Muscle layer of duodenum (tissue), 2 donors: ENCODE data around the gene DIRAS1.
"Not testable (repeated sequence)": the region's sequence is repeated elsewhere in the genome, so short reads cannot be mapped to it uniquely, and the experiment has no call there.

Experiments
- H3K27ac ChIP-seq: one replicate; pipeline ENCODE4 v1.7.0; 2013; ENCODE audit warnings: mild to moderate bottlenecking, low read length
- H3K27me3 ChIP-seq: one replicate; pipeline ENCODE4 v1.7.0; 2013; ENCODE audit warnings: low read depth, mild to moderate bottlenecking, control low read depth, low read length
- H3K36me3 ChIP-seq, 2 donors: one replicate each; pipeline ENCODE4 v1.7.0; 2013; ENCODE audit warnings: low read length in 2 of 2, control low read depth in 1 of 2, mild to moderate bottlenecking in 1 of 2; ENCODE audit not compliant: insufficient read depth in 2 of 2, control insufficient read depth in 1 of 2
- H3K4me1 ChIP-seq, 2 donors: one replicate each; pipeline ENCODE4 v1.7.0; 2013; ENCODE audit warnings: low read length in 2 of 2, mild to moderate bottlenecking in 2 of 2, control low read depth in 1 of 2, moderate library complexity in 1 of 2; ENCODE audit not compliant: insufficient read depth in 2 of 2, control insufficient read depth in 1 of 2
- H3K4me3 ChIP-seq, 2 donors: one replicate each; pipeline ENCODE4 v1.7.0; 2013; ENCODE audit warnings: low read length in 2 of 2, low read depth in 1 of 2, mild to moderate bottlenecking in 1 of 2
- H3K9me3 ChIP-seq, 2 donors: one replicate each; pipeline ENCODE4 v1.7.0; 2013; ENCODE audit warnings: low read length in 2 of 2, control low read depth in 1 of 2, mild to moderate bottlenecking in 1 of 2; ENCODE audit not compliant: control insufficient read depth in 1 of 2
- donor health status: healthy.

DIRAS1 gene

GRCh38 chr19:2716722-2717637 is 4.2 kb downstream of the DIRAS1 start:
- Histone ChIP-seq H3K9me3 (peaks cover 10% of the 10 kb centered on the region in 2 donors), H3K36me3 (no peaks in the 10 kb centered on the region), H3K4me3 (no peak overlapping the region), H3K4me1 (peaks cover 0 to 10% of the 10 kb centered on the region in 2 donors), H3K27ac (no peak overlapping the region), H3K27me3 (peaks cover 13% of the 10 kb centered on the region)

GRCh38 chr19:2716275-2716650 is 4.9 kb downstream of the DIRAS1 start:
- Histone ChIP-seq H3K4me3 (no peak overlapping the region), H3K4me1 (peaks cover 0 to 10% of the 10 kb centered on the region in 2 donors), H3K27ac (no peak overlapping the region), H3K9me3 (peaks cover 10% of the 10 kb centered on the region in 2 donors), H3K27me3 (peaks cover 10% of the 10 kb centered on the region), H3K36me3 (no peaks in the 10 kb centered on the region)

GRCh38 chr19:2715470-2716274 is 5.5 kb downstream of the DIRAS1 start:
- Histone ChIP-seq H3K27me3 (peaks cover 9% of the 10 kb centered on the region), H3K4me3 (no peak overlapping the region), H3K27ac (no peak overlapping the region), H3K36me3 (no peaks in the 10 kb centered on the region), H3K9me3 (peaks cover 10% of the 10 kb centered on the region in 2 donors), H3K4me1 (peaks cover 0 to 9% of the 10 kb centered on the region in 2 donors)

GRCh38 chr19:2714531-2715269 is 6.5 kb downstream of the DIRAS1 start:
- Histone ChIP-seq H3K4me1 (no peaks in the 10 kb centered on the region), H3K4me3 (no peak overlapping the region), H3K27me3 (peaks cover 2% of the 10 kb centered on the region), H3K36me3 (no peaks in the 10 kb centered on the region), H3K9me3 (peaks cover 10% of the 10 kb centered on the region in 2 donors), H3K27ac (no peak overlapping the region)

- H3K9me3 ChIP-seq, H3K27me3 ChIP-seq, H3K36me3 ChIP-seq, H3K4me3 ChIP-seq, H3K27ac ChIP-seq, H3K4me1 ChIP-seq: not testable (repeated sequence)
Observed at GRCh38 chr19:2714102-2714501, 7.1 kb downstream of the DIRAS1 start.

- H3K9me3 ChIP-seq, H3K4me3 ChIP-seq, H3K4me1 ChIP-seq, H3K27ac ChIP-seq, H3K27me3 ChIP-seq, H3K36me3 ChIP-seq: not testable (repeated sequence)
Observed at GRCh38 chr19:2713170-2713569, 8.0 kb downstream of the DIRAS1 start.

GRCh38 chr19:2711875-2712205 is 9.3 kb downstream of the DIRAS1 start:
- no peaks in the 10 kb centered on the region for H3K27me3 ChIP-seq
- H3K4me1 ChIP-seq, result no peaks in the 10 kb centered on the region
- peaks cover 10% of the 10 kb centered on the region in 2 donors for H3K9me3 ChIP-seq
- no peaks in the 10 kb centered on the region for H3K36me3 ChIP-seq
- no peak overlapping the region for H3K27ac ChIP-seq
- H3K4me3 ChIP-seq, result no peak overlapping the region

GRCh38 chr19:2711172-2711874 is 9.8 kb downstream of the DIRAS1 start:
- Histone ChIP-seq H3K4me3 (no peak overlapping the region), H3K27me3 (no peaks in the 10 kb centered on the region), H3K36me3 (no peaks in the 10 kb centered on the region), H3K4me1 (no peaks in the 10 kb centered on the region), H3K9me3 (peaks cover 10% of the 10 kb centered on the region in 2 donors), H3K27ac (no peak overlapping the region)

GRCh38 chr19:2706251-2706650 is 14.9 kb downstream of the DIRAS1 start:
- Histone ChIP-seq H3K36me3 (no peaks in the 10 kb centered on the region), H3K9me3 (no peaks in the 10 kb centered on the region), H3K4me1 (peaks cover 0 to 8% of the 10 kb centered on the region in 2 donors), H3K27ac (no peak overlapping the region), H3K4me3 (no peak overlapping the region), H3K27me3 (no peaks in the 10 kb centered on the region)

- no peaks in the 10 kb centered on the region for H3K9me3 ChIP-seq
- no peak overlapping the region for H3K4me3 ChIP-seq
- no peaks in the 10 kb centered on the region for H3K36me3 ChIP-seq
- no peak overlapping the region for H3K27ac ChIP-seq
- peaks cover 0 to 8% of the 10 kb centered on the region in 2 donors for H3K4me1 ChIP-seq
- no peaks in the 10 kb centered on the region for H3K27me3 ChIP-seq
Observed at GRCh38 chr19:2703691-2704216, 17.4 kb downstream of the DIRAS1 start.
